GM12878 (cell line): ENCODE measurements around the gene ANXA9. TPM values are rescaled to one million over a fixed set of nuclear protein-coding genes. Genes with fewer than 3 reads are reported as not detected.
A peak's percentile ranks its signal among the peaks of the same experiment; 100 is the strongest.

Experiments
- CBX5 ChIP-seq: sonication (generic); IDR thresholded peaks from 2 replicates; pipeline ENCODE4 v1.6.1; 2016; ENCODE audit warnings: low read depth, moderate library complexity, mild to moderate bottlenecking, inconsistent platforms
- EGR1 ChIP-seq, 2 experiments: IDR thresholded peaks; 1 replicate in 1 of 2; 2 replicates in 1 of 2; pipeline ENCODE4 v1.6.1; 2011 to 2012; ENCODE audit warnings: low read depth in 2 of 2, low read length in 2 of 2, borderline replicate concordance in 1 of 2, mild to moderate bottlenecking in 1 of 2, moderate library complexity in 1 of 2
- IKZF1 ChIP-seq: fragments of 450-650 bp; conservative IDR thresholded peaks from 2 replicates; pipeline ENCODE4 v1.6.1; 2017; ENCODE audit warnings: antibody characterized with exemption, mild to moderate bottlenecking
- JUND ChIP-seq: IDR thresholded peaks from 2 replicates; pipeline ENCODE4 v1.6.1; 2012; ENCODE audit warnings: low read depth, mild to moderate bottlenecking, low read length, improper control_type of control experiment, moderate library complexity
- NFXL1 ChIP-seq: fragments of 450-650 bp; IDR thresholded peaks from 2 replicates; pipeline ENCODE4 v1.6.1; 2017; ENCODE audit warnings: antibody characterized with exemption, mild to moderate bottlenecking, borderline replicate concordance
- NR2C1 ChIP-seq: fragments of 450-650 bp; IDR thresholded peaks from 2 replicates; pipeline ENCODE4 v1.6.1; 2017; ENCODE audit warnings: antibody characterized with exemption, mild to moderate bottlenecking, moderate library complexity
- NR2C2 ChIP-seq: IDR thresholded peaks from 2 replicates; pipeline ENCODE4 v1.6.1; 2011; ENCODE audit warnings: borderline replicate concordance, low read depth; ENCODE audit not compliant: control insufficient read depth, insufficient read length
- RBBP5 ChIP-seq: fragments of 200-600 bp; sonication (generic); conservative IDR thresholded peaks from 2 replicates; pipeline ENCODE4 v1.6.1; 2016
- RELA ChIP-seq: fragments of 450-650 bp; IDR thresholded peaks from 2 replicates; pipeline ENCODE4 v1.8.0; 2014; ENCODE audit warnings: borderline replicate concordance; ENCODE audit not compliant: partially characterized antibody
- SIX5 ChIP-seq: IDR thresholded peaks from 2 replicates; pipeline ENCODE4 v1.6.1; 2011; ENCODE audit warnings: mild to moderate bottlenecking, low read depth, low read length, moderate library complexity; ENCODE audit not compliant: severe bottlenecking
- polyA plus RNA-seq, 11 experiments: library from polyadenylated mRNA; depleted of rRNA in 4 of 11; unstranded in 6 of 11; stranded (reverse) in 5 of 11; fragments of >200 nt; fragmentation: Nextera tagmentation in 4 of 11; fragmentation: Illumina TruSeq in 1 of 11; extraction: Ambion mirVana in 4 of 11; extraction: Trizol in 1 of 11; gene quantifications; 1 replicate in 1 of 11; 2 replicates in 10 of 11; pipeline versions ENCODE4 v1.2.1 to v1.2.3, GENCODE V29; 2011 to 2016; ENCODE audit warnings: inconsistent platforms in 2 of 11, missing spikeins in 2 of 11, low read depth in 1 of 11
- total RNA-seq, 4 experiments: library from RNA; depleted of rRNA in 3 of 4; stranded (reverse); fragments of >200 nt in 3 of 4; fragmentation: Illumina TruSeq in 1 of 4; extraction: Trizol in 1 of 4; gene quantifications; 2 replicates each; pipeline versions ENCODE4 v1.2.1 to v1.2.3, GENCODE V29; 2013 to 2021
- TF ChIP-seq, protein P1 (sequence below): fragments of 450-650 bp; IDR thresholded peaks from 2 replicates; pipeline ENCODE4 v1.6.1; 2016; ENCODE audit warnings: mild to moderate bottlenecking, moderate library complexity, borderline replicate concordance
- TF ChIP-seq, protein P2 (sequence below): fragments of 450-650 bp; IDR thresholded peaks from 2 replicates; pipeline ENCODE4 v1.6.1; 2018; ENCODE audit warnings: mild to moderate bottlenecking, low read depth, moderate library complexity; ENCODE audit not compliant: partially characterized antibody
- TF ChIP-seq, protein P3 (sequence below): fragments of 450-650 bp; IDR thresholded peaks from 2 replicates; pipeline ENCODE4 v1.6.1; 2018; ENCODE audit warnings: borderline replicate concordance, mild to moderate bottlenecking; ENCODE audit not compliant: partially characterized antibody
- TF ChIP-seq, protein P4 (sequence below): fragments of 450-650 bp; formaldehyde crosslinking; IDR thresholded peaks from 2 replicates; pipeline ENCODE4 v1.4.0; 2020; ENCODE audit warnings: mild to moderate bottlenecking, moderate library complexity

Gene ANXA9
- total and polyA plus RNA-seq, 10 of the 15 experiments (the other 5 are each of a cell fraction or from before 2014, with no cell fraction given) = 0.04 to 0.43 (median 0.18) TPM; not detected in 4

DNA sequence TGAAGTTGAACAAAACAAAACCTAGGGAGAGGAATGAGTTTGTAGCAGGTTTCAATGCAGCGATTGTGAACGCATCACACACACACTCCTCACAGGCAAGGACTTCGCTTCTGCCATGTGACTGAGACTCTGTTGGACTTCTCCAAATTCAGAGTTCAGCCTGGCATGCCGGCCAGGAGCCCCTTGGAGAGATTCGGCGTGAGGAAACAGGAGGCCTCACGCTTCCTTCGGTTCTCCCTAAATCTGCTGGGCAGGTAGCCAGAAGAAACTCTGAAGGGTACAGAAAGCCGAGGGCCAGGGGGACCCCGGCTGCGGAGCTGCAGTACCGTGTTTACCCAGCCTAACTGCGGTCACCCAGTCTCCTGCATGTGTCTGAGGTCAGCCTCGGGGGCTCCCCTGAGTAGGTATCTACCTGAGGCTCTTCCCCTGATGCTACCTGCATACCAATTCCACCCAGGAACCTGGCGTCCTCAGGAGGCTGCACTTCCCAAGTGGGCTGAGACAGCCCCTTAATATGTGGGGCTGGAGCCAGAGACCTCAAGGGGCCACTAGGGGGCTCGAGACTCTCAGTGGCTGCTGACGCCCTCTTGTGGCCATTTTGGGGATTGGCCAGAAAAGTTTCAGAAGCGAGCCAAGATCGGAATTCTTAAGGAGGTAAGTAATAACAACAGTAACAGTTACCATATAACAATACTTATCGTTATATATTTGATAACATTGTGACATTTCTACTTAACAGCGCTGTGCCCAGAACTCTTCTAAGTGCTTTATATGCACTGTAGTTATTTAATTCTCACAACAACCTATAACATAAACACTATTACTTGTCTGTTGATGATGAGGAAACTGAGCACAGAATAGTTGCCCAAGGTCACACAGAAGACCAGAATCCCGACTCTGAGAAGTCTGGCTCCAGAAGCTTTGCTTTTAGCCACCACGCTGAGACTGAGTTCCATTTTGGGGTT, 2.7 kb upstream of the ANXA9 start (continued):
- TF ChIP-seq JUND (no peak), RELA (peak; percentile 45), SIX5 (no peak), NFXL1 (no peak), RBBP5 (no peak), CBX5 (0 out of 2 replicates have a peak, but pooled peaks have one; percentile 72), NR2C1 (no peak; the same call in 1 of the 2 replicates), IKZF1 (peak; percentile 46), EGR1 (IDR thresholded peaks at IDR 0.05; ENCODE audit: borderline replicate concordance in 1 of 2, low read depth in 2 of 2, low read length in 2 of 2) (no peak), NR2C2 (no peak)
- TF ChIP-seq, protein P1, sequence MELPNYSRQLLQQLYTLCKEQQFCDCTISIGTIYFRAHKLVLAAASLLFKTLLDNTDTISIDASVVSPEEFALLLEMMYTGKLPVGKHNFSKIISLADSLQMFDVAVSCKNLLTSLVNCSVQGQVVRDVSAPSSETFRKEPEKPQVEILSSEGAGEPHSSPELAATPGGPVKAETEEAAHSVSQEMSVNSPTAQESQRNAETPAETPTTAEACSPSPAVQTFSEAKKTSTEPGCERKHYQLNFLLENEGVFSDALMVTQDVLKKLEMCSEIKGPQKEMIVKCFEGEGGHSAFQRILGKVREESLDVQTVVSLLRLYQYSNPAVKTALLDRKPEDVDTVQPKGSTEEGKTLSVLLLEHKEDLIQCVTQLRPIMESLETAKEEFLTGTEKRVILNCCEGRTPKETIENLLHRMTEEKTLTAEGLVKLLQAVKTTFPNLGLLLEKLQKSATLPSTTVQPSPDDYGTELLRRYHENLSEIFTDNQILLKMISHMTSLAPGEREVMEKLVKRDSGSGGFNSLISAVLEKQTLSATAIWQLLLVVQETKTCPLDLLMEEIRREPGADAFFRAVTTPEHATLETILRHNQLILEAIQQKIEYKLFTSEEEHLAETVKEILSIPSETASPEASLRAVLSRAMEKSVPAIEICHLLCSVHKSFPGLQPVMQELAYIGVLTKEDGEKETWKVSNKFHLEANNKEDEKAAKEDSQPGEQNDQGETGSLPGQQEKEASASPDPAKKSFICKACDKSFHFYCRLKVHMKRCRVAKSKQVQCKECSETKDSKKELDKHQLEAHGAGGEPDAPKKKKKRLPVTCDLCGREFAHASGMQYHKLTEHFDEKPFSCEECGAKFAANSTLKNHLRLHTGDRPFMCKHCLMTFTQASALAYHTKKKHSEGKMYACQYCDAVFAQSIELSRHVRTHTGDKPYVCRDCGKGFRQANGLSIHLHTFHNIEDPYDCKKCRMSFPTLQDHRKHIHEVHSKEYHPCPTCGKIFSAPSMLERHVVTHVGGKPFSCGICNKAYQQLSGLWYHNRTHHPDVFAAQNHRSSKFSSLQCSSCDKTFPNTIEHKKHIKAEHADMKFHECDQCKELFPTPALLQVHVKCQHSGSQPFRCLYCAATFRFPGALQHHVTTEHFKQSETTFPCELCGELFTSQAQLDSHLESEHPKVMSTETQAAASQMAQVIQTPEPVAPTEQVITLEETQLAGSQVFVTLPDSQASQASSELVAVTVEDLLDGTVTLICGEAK = no peak
- TF ChIP-seq, protein P2, sequence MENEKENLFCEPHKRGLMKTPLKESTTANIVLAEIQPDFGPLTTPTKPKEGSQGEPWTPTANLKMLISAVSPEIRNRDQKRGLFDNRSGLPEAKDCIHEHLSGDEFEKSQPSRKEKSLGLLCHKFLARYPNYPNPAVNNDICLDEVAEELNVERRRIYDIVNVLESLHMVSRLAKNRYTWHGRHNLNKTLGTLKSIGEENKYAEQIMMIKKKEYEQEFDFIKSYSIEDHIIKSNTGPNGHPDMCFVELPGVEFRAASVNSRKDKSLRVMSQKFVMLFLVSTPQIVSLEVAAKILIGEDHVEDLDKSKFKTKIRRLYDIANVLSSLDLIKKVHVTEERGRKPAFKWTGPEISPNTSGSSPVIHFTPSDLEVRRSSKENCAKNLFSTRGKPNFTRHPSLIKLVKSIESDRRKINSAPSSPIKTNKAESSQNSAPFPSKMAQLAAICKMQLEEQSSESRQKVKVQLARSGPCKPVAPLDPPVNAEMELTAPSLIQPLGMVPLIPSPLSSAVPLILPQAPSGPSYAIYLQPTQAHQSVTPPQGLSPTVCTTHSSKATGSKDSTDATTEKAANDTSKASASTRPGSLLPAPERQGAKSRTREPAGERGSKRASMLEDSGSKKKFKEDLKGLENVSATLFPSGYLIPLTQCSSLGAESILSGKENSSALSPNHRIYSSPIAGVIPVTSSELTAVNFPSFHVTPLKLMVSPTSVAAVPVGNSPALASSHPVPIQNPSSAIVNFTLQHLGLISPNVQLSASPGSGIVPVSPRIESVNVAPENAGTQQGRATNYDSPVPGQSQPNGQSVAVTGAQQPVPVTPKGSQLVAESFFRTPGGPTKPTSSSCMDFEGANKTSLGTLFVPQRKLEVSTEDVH = no peak
- TF ChIP-seq, protein P3, sequence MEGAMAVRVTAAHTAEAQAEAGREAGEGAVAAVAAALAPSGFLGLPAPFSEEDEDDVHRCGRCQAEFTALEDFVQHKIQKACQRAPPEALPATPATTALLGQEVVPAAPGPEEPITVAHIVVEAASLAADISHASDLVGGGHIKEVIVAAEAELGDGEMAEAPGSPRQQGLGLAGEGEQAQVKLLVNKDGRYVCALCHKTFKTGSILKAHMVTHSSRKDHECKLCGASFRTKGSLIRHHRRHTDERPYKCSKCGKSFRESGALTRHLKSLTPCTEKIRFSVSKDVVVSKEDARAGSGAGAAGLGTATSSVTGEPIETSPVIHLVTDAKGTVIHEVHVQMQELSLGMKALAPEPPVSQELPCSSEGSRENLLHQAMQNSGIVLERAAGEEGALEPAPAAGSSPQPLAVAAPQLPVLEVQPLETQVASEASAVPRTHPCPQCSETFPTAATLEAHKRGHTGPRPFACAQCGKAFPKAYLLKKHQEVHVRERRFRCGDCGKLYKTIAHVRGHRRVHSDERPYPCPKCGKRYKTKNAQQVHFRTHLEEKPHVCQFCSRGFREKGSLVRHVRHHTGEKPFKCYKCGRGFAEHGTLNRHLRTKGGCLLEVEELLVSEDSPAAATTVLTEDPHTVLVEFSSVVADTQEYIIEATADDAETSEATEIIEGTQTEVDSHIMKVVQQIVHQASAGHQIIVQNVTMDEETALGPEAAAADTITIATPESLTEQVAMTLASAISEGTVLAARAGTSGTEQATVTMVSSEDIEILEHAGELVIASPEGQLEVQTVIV = no peak
- TF ChIP-seq, protein P4, sequence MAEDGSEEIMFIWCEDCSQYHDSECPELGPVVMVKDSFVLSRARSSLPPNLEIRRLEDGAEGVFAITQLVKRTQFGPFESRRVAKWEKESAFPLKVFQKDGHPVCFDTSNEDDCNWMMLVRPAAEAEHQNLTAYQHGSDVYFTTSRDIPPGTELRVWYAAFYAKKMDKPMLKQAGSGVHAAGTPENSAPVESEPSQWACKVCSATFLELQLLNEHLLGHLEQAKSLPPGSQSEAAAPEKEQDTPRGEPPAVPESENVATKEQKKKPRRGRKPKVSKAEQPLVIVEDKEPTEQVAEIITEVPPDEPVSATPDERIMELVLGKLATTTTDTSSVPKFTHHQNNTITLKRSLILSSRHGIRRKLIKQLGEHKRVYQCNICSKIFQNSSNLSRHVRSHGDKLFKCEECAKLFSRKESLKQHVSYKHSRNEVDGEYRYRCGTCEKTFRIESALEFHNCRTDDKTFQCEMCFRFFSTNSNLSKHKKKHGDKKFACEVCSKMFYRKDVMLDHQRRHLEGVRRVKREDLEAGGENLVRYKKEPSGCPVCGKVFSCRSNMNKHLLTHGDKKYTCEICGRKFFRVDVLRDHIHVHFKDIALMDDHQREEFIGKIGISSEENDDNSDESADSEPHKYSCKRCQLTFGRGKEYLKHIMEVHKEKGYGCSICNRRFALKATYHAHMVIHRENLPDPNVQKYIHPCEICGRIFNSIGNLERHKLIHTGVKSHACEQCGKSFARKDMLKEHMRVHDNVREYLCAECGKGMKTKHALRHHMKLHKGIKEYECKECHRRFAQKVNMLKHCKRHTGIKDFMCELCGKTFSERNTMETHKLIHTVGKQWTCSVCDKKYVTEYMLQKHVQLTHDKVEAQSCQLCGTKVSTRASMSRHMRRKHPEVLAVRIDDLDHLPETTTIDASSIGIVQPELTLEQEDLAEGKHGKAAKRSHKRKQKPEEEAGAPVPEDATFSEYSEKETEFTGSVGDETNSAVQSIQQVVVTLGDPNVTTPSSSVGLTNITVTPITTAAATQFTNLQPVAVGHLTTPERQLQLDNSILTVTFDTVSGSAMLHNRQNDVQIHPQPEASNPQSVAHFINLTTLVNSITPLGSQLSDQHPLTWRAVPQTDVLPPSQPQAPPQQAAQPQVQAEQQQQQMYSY = no peak
